ENCODE measurements around the gene IGIP. TPM values are rescaled to one million over a fixed set of nuclear protein-coding genes. Genes with fewer than 3 reads are reported as not detected.

Gene IGIP
- total and polyA plus RNA-seq, 10 donors: 4.7 to 20.4 (median 11.2) TPM

GRCh38 chr5:140083650-140084049 is 42.1 kb upstream of the IGIP start:
- WGBS, 5 donors: 76 to 93% (median 87%) methylated on average over 1 of the region's 1 CpG
- H3K4me1 ChIP-seq: no peaks in the 10 kb centered on the region
- no peaks in the 10 kb centered on the region for H3K36me3 ChIP-seq
- no peak overlapping the region for H3K4me3 ChIP-seq
- no peak for DNase-seq
- no peak overlapping the region for H3K27ac ChIP-seq
- TF ChIP-seq CTCF (IDR thresholded peaks at IDR 0.05 in 8 of 11, conservative IDR thresholded peaks at IDR 0.05 in 3 of 11) (no peak), POLR2A (IDR thresholded peaks at IDR 0.05) (no peak), POLR2AphosphoS5 (IDR thresholded peaks at IDR 0.05) (no peak)
- peaks cover 0 to 30% (median 0%) of the 10 kb centered on the region in 7 donors for H3K27me3 ChIP-seq (replicated peaks in 1 of 7)
- intact Hi-C loops (cut with DNase I; ENCODE audit: low total_unique reads): no loop called here
- no peaks in the 10 kb centered on the region for H3K9me3 ChIP-seq

- no peak for TF ChIP-seq CTCF (IDR thresholded peaks at IDR 0.05 in 8 of 11, conservative IDR thresholded peaks at IDR 0.05 in 3 of 11)
- intact Hi-C loops (cut with DNase I; ENCODE audit: low total_unique reads): no loop called here
- WGBS, 5 donors: 49 to 61% (median 58%) methylated on average over 4 of the region's 4 CpGs
- Histone ChIP-seq H3K4me3 (no peak overlapping the region), H3K4me1 (no peaks in the 10 kb centered on the region), H3K9me3 (peaks cover 0 to 6% (median 3%) of the 10 kb centered on the region in 8 donors), H3K27ac (no peak overlapping the region), H3K27me3 (replicated peaks in 1 of 7) (peaks cover 0 to 25% (median 0%) of the 10 kb centered on the region in 7 donors), H3K36me3 (no peaks in the 10 kb centered on the region)
- DNase-seq: no peak
Measured at GRCh38 chr5:140084541-140084940, 41.2 kb upstream of the IGIP start.

GRCh38 chr5:140090251-140090650 is 35.5 kb upstream of the IGIP start:
- Histone ChIP-seq H3K27me3 (replicated peaks in 1 of 7) (peaks cover 0 to 6% (median 0%) of the 10 kb centered on the region in 7 donors), H3K27ac (no peak overlapping the region), H3K36me3 (no peaks in the 10 kb centered on the region), H3K4me3 (no peak overlapping the region), H3K4me1 (no peaks in the 10 kb centered on the region), H3K9me3 (peaks cover 4 to 27% (median 20%) of the 10 kb centered on the region in 8 donors)
- DNase-seq: no peak
- intact Hi-C loops (cut with DNase I; ENCODE audit: low total_unique reads): no loop called here
- WGBS, 5 donors: 86 to 96% (median 90%) methylated on average over 1 of the region's 1 CpG
- no peak for TF ChIP-seq POLR2AphosphoS5 (IDR thresholded peaks at IDR 0.05)
- TF ChIP-seq CTCF (IDR thresholded peaks at IDR 0.05 in 8 of 11, conservative IDR thresholded peaks at IDR 0.05 in 3 of 11): no peak
- TF ChIP-seq POLR2A (IDR thresholded peaks at IDR 0.05): no peak

- Histone ChIP-seq H3K4me3 (no peak overlapping the region), H3K27me3 (replicated peaks in 1 of 7) (no peaks in the 10 kb centered on the region), H3K27ac (no peak overlapping the region), H3K4me1 (no peaks in the 10 kb centered on the region), H3K9me3 (peaks cover 4 to 27% (median 20%) of the 10 kb centered on the region in 8 donors), H3K36me3 (no peaks in the 10 kb centered on the region)
- TF ChIP-seq CTCF (IDR thresholded peaks at IDR 0.05 in 8 of 11, conservative IDR thresholded peaks at IDR 0.05 in 3 of 11) (no peak), POLR2AphosphoS5 (IDR thresholded peaks at IDR 0.05) (no peak), POLR2A (IDR thresholded peaks at IDR 0.05) (no peak)
- intact Hi-C loops (cut with DNase I; ENCODE audit: low total_unique reads): no loop called here
- no peak for DNase-seq
- WGBS, 5 donors: 54 to 77% (median 61%) methylated on average over 1 of the region's 1 CpG
Measured at GRCh38 chr5:140093179-140093578, 32.6 kb upstream of the IGIP start.

Data from spleen (tissue), 11 donors.